ENCODE data around the gene CCDC40. TPM values are rescaled to one million over a fixed set of nuclear protein-coding genes. Genes with fewer than 3 reads are reported as not detected.
A peak's percentile ranks its signal among the peaks of the same experiment; 100 is the strongest.

Gene CCDC40
- total RNA-seq, 1 experiment from 2014 or later = 7.2 TPM

GRCh38 chr17:80091376-80091775 lies 54.9 kb downstream of the CCDC40 start:
- no peak for DNase-seq (ENCODE audit: low read depth)
- in situ Hi-C loops (cut with HindIII; ENCODE audit: low pct_unique_long_range_greater_than_20kb, low sequenced_read_pairs) = no loop called here

DNA sequence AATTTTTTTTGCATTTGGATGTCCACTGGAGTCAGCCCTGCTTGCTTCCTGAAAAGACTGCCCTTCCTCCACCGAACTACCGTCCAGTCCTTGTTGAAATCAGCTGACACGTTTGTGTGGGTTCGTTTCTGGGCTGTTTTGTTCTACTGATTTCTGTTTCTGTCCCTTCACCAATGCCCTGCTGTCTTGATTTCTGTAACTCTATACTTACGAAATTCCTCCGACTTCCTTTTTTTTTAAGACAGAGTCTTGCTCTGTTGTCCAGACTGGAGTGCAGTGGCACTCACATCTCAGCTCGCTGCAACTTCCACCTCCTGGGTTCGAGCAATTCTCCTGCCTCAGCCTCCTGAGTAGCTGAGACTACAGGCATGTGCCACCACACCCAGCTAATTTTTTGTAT lies 56.5 kb downstream of the CCDC40 start:
- no peak for DNase-seq (ENCODE audit: low read depth)
- in situ Hi-C loops (cut with HindIII; ENCODE audit: low pct_unique_long_range_greater_than_20kb, low sequenced_read_pairs) = no loop called here

DNA sequence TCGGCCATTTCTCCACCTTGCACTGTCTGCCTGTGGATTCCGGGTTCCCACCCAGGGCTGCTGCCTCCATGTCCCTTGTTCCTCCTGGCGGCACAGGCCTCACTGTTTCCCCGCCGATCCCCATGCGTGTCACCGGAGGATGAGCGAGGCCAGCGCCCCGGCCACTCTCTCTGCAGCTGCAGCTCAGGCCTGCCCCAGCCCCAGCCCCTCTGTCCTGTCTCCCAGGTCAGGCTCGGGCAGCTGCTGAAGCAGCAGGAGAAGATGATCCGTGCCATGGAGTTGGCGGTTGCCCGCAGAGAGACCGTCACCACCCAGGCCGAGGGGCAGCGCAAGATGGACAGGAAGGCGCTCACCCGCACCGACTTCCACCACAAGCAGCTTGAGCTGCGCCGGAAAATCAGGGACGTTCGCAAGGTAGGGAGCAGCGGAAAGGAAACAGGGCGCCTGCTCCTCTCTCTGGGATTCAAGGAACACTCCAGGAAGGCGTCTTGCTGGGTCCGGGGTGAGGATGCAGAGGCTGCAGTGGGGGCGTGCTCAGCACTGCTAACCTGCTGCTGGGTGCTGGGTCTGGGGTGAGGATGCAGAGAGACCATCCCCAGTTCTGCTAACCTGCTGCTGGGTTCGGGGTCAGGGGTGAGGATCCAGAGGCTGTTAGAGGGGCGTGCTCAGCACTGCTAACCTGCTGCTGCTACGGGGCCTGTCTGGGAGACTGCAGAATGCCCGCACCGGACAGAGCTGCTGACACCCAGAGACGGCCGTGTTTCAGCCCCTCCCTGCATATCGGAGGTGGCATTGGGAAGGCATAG lies 58.8 kb downstream of the CCDC40 start:
- no peak for DNase-seq (ENCODE audit: low read depth)
- in situ Hi-C loops (cut with HindIII; ENCODE audit: low pct_unique_long_range_greater_than_20kb, low sequenced_read_pairs) = no loop called here

GRCh38 chr17:80095844-80096475 lies 59.5 kb downstream of the CCDC40 start:
- no peak for DNase-seq (ENCODE audit: low read depth)
- in situ Hi-C loops (cut with HindIII; ENCODE audit: low pct_unique_long_range_greater_than_20kb, low sequenced_read_pairs) = no loop called here

DNA sequence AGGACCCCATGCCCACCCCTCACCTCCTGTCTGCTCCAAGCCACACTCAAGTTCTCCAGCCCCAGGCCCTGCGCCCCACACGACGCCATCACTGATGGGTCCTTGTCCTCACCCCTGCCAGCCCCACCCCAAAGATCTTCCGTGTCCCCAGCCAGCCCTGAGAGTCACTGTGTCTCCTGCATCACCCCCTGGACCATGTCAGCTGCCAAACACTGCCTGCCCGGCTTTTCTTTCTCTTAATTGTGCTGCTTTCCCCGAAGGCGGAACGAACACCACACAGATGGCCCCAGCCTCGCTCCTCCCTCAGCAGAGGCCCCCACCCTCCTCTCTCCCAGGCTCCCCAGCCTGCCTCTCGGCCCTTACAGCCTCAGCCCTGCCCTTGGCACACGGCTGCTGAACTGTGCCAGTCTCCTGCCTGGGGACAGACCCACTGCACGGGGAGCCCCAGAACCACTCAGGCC lies 60.1 kb downstream of the CCDC40 start:
- no peak for DNase-seq (ENCODE audit: low read depth)
- in situ Hi-C loops (cut with HindIII; ENCODE audit: low pct_unique_long_range_greater_than_20kb, low sequenced_read_pairs) = no loop called here

DNA sequence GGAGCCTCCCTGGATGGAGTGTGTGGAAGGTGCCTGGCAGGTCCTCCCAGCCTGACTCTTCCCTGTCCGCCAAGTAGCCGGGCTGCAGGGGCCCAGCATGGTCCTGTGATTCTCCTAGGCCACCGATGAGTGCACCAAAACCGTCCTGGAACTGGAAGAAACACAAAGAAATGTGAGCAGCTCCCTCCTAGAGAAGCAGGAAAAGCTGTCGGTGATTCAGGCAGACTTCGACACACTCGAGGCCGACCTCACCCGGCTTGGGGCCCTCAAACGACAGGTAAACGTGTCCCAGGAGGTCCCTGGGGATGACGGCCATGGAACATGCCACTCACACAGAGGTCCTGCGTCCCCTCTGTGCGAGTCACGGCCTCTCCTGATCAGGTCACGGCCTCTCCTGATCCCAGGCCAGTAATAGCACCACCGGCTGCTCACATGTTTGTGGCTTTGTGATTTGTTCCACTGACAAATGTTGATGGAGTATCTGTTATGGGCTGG lies 60.7 kb downstream of the CCDC40 start:
- in situ Hi-C loops (cut with HindIII; ENCODE audit: low pct_unique_long_range_greater_than_20kb, low sequenced_read_pairs) = no loop called here
- no peak for DNase-seq (ENCODE audit: low read depth)

DNA sequence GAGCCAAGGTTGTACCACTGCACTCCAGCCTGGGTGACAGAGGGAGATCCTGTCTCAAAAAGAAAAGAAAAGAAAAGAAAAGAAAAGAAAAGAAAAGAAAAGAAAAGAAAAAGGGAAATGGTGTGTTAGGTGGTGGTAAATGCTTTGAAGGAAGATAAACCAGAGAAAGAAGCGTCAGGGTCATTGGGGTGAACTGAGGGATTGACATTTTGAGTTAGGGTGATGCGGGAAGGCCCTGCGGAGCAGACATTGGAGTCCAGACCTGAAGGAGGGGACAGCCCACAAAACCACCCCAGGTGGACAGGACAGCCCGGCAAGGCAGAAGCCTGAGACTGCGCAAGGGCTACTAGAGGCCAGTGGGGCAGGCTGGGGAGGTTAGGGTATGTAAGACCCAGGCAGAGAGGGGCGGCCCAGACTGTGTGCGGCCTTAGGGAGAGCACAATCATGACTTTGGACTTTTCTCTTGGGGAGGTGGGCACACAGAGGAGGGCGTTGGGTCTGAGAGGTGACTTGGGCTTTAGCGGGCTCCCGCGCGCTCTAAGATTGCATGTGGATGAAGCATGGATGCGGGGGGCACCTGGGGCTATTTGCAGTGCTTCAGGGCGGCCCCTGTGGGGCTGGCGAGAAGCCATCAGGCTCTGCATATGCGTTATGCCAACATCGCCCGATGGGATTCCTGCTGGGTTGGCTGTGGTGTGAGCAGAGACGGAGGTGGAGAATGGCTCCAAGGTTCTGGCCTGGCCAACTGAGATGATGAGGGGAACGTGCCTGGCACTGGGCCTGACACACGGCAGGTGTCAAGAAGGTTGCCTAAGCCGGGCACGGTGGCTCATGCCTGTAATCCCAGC lies 61.6 kb downstream of the CCDC40 start:
- DNase-seq (ENCODE audit: low read depth) = no peak
- in situ Hi-C loops (cut with HindIII; ENCODE audit: low pct_unique_long_range_greater_than_20kb, low sequenced_read_pairs) = no loop called here

- in situ Hi-C loops (cut with HindIII; ENCODE audit: low pct_unique_long_range_greater_than_20kb, low sequenced_read_pairs) = no loop called here
- DNase-seq (ENCODE audit: low read depth) = no peak
These were observed 63.0 kb downstream of the CCDC40 start for GRCh38 chr17:80099291-80100034.

DNA sequence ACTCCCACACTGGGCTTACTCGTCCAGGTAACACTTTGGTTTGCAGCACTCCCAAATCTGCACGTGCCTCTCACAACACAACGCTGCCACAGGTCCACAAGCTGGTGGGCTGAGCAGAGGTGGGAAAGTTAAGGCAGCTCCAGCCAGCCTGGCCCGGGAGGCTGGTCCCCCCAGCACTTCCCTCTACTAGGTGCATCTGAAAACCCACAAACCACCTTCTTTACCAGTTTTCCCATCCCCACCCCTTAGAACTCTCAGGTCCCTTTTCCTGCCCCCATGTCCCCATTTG lies 63.5 kb downstream of the CCDC40 start:
- in situ Hi-C loops (cut with HindIII; ENCODE audit: low pct_unique_long_range_greater_than_20kb, low sequenced_read_pairs) = no loop called here
- no peak for DNase-seq (ENCODE audit: low read depth)

DNA sequence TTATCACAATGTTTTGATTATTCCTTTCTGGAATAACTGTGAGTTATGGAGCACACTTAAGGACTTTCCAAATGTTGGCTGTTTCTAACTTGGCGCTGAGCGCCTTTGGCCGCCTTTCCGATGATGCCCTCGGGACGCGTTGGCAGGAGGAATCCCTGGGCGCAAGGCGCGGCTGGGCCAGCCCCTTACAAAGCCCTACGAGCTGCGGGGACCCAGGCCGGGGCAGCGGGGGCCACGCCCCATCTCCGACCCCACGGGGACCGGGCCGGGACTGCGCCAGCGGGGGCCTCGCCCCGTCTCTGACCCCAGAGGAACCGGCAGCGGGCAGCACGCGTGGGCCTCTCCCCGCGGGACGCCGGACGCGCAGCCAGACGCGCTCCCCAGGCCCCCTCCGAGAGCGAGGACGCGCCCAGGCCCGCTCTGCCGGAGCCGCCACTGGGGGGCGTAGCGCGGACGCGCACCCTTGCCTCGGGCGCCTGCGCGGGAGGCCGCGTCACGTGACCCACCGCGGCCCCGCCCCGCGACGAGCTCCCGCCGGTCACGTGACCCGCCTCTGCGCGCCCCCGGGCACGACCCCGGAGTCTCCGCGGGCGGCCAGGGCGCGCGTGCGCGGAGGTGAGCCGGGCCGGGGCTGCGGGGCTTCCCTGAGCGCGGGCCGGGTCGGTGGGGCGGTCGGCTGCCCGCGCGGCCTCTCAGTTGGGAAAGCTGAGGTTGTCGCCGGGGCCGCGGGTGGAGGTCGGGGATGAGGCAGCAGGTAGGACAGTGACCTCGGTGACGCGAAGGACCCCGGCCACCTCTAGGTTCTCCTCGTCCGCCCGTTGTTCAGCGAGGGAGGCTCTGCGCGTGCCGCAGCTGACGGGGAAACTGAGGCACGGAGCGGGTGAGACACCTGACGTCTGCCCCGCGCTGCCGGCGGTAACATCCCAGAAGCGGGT lies 64.8 kb downstream of the CCDC40 start, which contains the start of gene GAA:
GAA (plus strand) TSS at position 571 of the 935 bp plus-strand sequence. CDS start 3,006 bp downstream, outside the sequence.
- in situ Hi-C loops (cut with HindIII; ENCODE audit: low pct_unique_long_range_greater_than_20kb, low sequenced_read_pairs) = no loop called here

GRCh38 chr17:80101946-80102663 lies 65.7 kb downstream of the CCDC40 start:
- in situ Hi-C loops (cut with HindIII; ENCODE audit: low pct_unique_long_range_greater_than_20kb, low sequenced_read_pairs) = no loop called here
- no peak for DNase-seq (ENCODE audit: low read depth)

More for the DNA sequence above, 64.8 kb downstream of the CCDC40 start, which contains the start of gene GAA:
- DNase-seq (ENCODE audit: low read depth) = peak; percentile 84

GRCh38 chr17:80102664-80103448 lies 66.4 kb downstream of the CCDC40 start:
- DNase-seq (ENCODE audit: low read depth) = no peak
- in situ Hi-C loops (cut with HindIII; ENCODE audit: low pct_unique_long_range_greater_than_20kb, low sequenced_read_pairs) = no loop called here

DNA sequence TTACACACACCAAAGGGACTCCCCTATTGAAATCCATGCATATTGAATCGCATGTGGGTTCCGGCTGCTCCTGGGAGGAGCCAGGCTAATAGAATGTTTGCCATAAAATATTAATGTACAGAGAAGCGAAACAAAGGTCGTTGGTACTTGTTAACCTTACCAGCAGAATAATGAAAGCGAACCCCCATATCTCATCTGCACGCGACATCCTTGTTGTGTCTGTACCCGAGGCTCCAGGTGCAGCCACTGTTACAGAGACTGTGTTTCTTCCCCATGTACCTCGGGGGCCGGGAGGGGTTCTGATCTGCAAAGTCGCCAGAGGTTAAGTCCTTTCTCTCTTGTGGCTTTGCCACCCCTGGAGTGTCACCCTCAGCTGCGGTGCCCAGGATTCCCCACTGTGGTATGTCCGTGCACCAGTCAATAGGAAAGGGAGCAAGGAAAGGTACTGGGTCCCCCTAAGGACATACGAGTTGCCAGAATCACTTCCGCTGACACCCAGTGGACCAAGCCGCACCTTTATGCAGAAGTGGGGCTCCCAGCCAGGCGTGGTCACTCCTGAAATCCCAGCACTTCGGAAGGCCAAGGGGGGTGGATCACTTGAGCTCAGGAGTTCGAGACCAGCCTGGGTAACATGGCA lies 67.1 kb downstream of the CCDC40 start:
- DNase-seq (ENCODE audit: low read depth) = no peak

DNA sequence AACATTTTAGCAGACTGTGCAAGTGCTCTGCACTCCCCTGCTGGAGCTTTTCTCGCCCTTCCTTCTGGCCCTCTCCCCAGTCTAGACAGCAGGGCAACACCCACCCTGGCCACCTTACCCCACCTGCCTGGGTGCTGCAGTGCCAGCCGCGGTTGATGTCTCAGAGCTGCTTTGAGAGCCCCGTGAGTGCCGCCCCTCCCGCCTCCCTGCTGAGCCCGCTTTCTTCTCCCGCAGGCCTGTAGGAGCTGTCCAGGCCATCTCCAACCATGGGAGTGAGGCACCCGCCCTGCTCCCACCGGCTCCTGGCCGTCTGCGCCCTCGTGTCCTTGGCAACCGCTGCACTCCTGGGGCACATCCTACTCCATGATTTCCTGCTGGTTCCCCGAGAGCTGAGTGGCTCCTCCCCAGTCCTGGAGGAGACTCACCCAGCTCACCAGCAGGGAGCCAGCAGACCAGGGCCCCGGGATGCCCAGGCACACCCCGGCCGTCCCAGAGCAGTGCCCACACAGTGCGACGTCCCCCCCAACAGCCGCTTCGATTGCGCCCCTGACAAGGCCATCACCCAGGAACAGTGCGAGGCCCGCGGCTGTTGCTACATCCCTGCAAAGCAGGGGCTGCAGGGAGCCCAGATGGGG lies 68.0 kb downstream of the CCDC40 start:
- in situ Hi-C loops (cut with HindIII; ENCODE audit: low pct_unique_long_range_greater_than_20kb, low sequenced_read_pairs) = no loop called here
- DNase-seq (ENCODE audit: low read depth) = peak; percentile 38

More for the DNA sequence above, 67.1 kb downstream of the CCDC40 start:
- in situ Hi-C loops (cut with HindIII; ENCODE audit: low pct_unique_long_range_greater_than_20kb, low sequenced_read_pairs) = no loop called here

- in situ Hi-C loops (cut with HindIII; ENCODE audit: low pct_unique_long_range_greater_than_20kb, low sequenced_read_pairs) = no loop called here
- DNase-seq (ENCODE audit: low read depth) = no peak
These were observed 68.5 kb downstream of the CCDC40 start for GRCh38 chr17:80104956-80105375.
